ENCODE data around the gene TMEM256. TPM values are rescaled to one million over a fixed set of nuclear protein-coding genes. Genes with fewer than 3 reads are reported as not detected.

Gene TMEM256
- total and polyA plus RNA-seq, 5 experiments from 2014 or later = 45.4 to 96.5 (median 62.6) TPM

GRCh38 chr17:7427549-7427948, 23.7 kb upstream of the TMEM256 start:
- H3K36me3 Mint-ChIP-seq = no peaks in the 10 kb centered on the region
- H3K9me3 Mint-ChIP-seq = no peaks in the 10 kb centered on the region
- DNase-seq = no peak
- H3K27ac Mint-ChIP-seq = peak overlapping the region in 1 of 10 donors; percentile 75
- H3K4me1 Mint-ChIP-seq = peaks cover 0 to 1% (median 0%) of the 10 kb centered on the region in 4 donors
- POLR2A ChIA-PET = interaction anchor here (1.0 to 1.4 kb wide), 2 partner anchors 56 to 133 kb away, joined by 3 to 4 read pairs; partner anchors contain the start of gene POLR2A
- no peak overlapping the region for H3K4me3 Mint-ChIP-seq
- no peaks in the 10 kb centered on the region for H3K27me3 Mint-ChIP-seq
- no peak for ATAC-seq

GRCh38 chr17:7426896-7427489, 23.1 kb upstream of the TMEM256 start:
- H3K36me3 Mint-ChIP-seq = no peaks in the 10 kb centered on the region
- POLR2A ChIA-PET = interaction anchor here (0.6 to 1.4 kb wide), 3 partner anchors 57 to 134 kb away, joined by 3 to 4 read pairs (median 3); partner anchors contain the start of genes POLR2A and TMEM95
- peaks cover 0 to 1% (median 0%) of the 10 kb centered on the region in 4 donors for H3K4me1 Mint-ChIP-seq
- ATAC-seq = no peak
- H3K27ac Mint-ChIP-seq = no peak overlapping the region
- no peak for DNase-seq
- no peak overlapping the region for H3K4me3 Mint-ChIP-seq
- no peaks in the 10 kb centered on the region for H3K9me3 Mint-ChIP-seq
- H3K27me3 Mint-ChIP-seq = no peaks in the 10 kb centered on the region

DNA sequence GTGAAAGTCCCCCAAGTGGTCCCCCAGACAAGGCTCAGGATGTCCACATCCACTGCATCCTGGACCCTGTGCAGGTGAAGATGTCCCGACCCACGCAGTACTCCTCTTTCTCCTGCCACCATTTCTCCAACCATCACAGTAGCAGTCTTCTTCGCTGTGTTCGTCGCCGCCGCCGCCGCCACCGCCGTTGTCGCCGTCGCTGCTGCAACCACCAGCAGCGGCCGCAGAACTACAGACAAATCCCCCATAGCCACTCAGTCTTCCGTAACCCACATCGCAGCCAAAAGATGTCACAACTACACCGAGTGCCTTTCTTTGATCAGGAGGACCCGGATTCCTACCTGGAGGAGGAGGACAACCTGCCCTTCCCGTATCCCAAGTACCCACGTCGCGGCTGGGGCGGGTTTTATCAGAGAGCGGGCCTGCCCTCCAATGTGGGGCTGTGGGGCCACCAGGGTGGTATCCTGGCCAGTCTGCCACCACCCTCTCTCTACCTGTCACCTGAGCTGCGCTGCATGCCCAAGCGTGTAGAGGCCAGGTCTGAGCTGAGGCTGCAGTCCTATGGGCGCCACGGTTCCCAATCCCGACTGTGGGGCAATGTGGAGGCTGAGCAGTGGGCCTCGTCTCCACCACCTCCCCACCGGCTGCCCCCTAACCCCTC, 22.4 kb upstream of the TMEM256 start:
- no peaks in the 10 kb centered on the region for H3K36me3 Mint-ChIP-seq
- POLR2A ChIA-PET = interaction anchor here (1.0 to 1.4 kb wide), 2 partner anchors 57 to 135 kb away, joined by 3 to 4 read pairs; partner anchors contain the start of gene POLR2A
- no peaks in the 10 kb centered on the region for H3K9me3 Mint-ChIP-seq
- no peak overlapping the region for H3K4me3 Mint-ChIP-seq
- no peaks in the 10 kb centered on the region for H3K27me3 Mint-ChIP-seq
- H3K27ac Mint-ChIP-seq = no peak overlapping the region
- ATAC-seq (no peak), DNase-seq (no peak)
- peaks cover 0 to 1% (median 0%) of the 10 kb centered on the region in 4 donors for H3K4me1 Mint-ChIP-seq

GRCh38 chr17:7425756-7426155, 21.9 kb upstream of the TMEM256 start:
- H3K27me3 Mint-ChIP-seq = no peaks in the 10 kb centered on the region
- POLR2A ChIA-PET = interaction anchor here (0.8 kb wide), 1 partner anchor 44 kb away, joined by 4 read pairs; no protein-coding TSS in a partner anchor
- no peaks in the 10 kb centered on the region for H3K9me3 Mint-ChIP-seq
- H3K4me3 Mint-ChIP-seq = no peak overlapping the region
- ATAC-seq (no peak), DNase-seq (no peak)
- peaks cover 0 to 1% (median 0%) of the 10 kb centered on the region in 4 donors for H3K4me1 Mint-ChIP-seq
- H3K36me3 Mint-ChIP-seq = no peaks in the 10 kb centered on the region
- no peak overlapping the region for H3K27ac Mint-ChIP-seq

GRCh38 chr17:7425316-7425715, 21.4 kb upstream of the TMEM256 start, which contains the start of gene SPEM2:
SPEM2 (plus strand) TSS chr17:7425616; CDS start chr17:7425689, 73 bp downstream.
- H3K9me3 Mint-ChIP-seq = no peaks in the 10 kb centered on the region
- POLR2A ChIA-PET = interaction anchor here (0.8 kb wide), 1 partner anchor 44 kb away, joined by 4 read pairs; no protein-coding TSS in a partner anchor
- ATAC-seq = no peak
- no peaks in the 10 kb centered on the region for H3K27me3 Mint-ChIP-seq
- no peaks in the 10 kb centered on the region for H3K36me3 Mint-ChIP-seq
- peak within 1 kb of the TSS in 1 of 10 donors; percentile 62 for H3K27ac Mint-ChIP-seq
- no peak within 1 kb of the TSS for H3K4me3 Mint-ChIP-seq
- peaks cover 0 to 1% (median 0%) of the 10 kb centered on the region in 4 donors for H3K4me1 Mint-ChIP-seq
- DNase-seq = no peak

DNA sequence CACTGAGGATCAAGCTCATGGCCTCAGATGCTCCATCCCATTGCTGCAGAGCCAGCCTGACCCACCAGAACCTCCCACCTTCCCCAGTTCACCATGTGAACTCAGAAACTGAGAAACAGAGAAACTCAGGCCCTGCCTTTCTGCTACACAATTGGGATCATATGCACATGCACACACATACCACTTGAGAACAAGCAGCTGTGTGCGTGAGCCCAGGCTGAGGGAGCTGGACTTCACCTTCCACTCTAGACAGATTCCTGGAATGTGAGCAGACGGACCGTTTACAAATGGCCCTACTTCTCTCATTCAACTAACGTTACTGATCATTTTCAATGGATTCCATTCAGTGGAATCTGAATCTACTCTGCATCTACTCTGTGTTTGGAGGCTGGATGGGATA, 19.8 kb upstream of the TMEM256 start:
- no peak overlapping the region for H3K4me3 Mint-ChIP-seq

GRCh38 chr17:7421186-7421585, 17.3 kb upstream of the TMEM256 start:
- Mint-ChIP-seq H3K9me3 (no peaks in the 10 kb centered on the region), H3K27me3 (no peaks in the 10 kb centered on the region), H3K4me3 (peak overlapping the region in 1 of 10 donors; percentile 10), H3K36me3 (no peaks in the 10 kb centered on the region), H3K4me1 (peaks cover 0 to 5% (median 0%) of the 10 kb centered on the region in 4 donors), H3K27ac (no peak overlapping the region)
- no peak for DNase-seq
- POLR2A ChIA-PET = interaction anchor here (0.6 kb wide), 1 partner anchor 102 kb away, joined by 5 read pairs; no protein-coding TSS in a partner anchor
- ATAC-seq = no peak

More for the DNA sequence above, 19.8 kb upstream of the TMEM256 start:
- POLR2A ChIA-PET = interaction anchor here (0.9 to 1.2 kb wide), 2 partner anchors 11 to 20 kb away, joined by 4 to 5 read pairs; partner anchors contain the start of gene TMEM256
- DNase-seq = no peak
- H3K36me3 Mint-ChIP-seq = no peaks in the 10 kb centered on the region
- no peak overlapping the region for H3K27ac Mint-ChIP-seq
- ATAC-seq = no peak
- no peaks in the 10 kb centered on the region for H3K27me3 Mint-ChIP-seq
- no peaks in the 10 kb centered on the region for H3K4me1 Mint-ChIP-seq
- no peaks in the 10 kb centered on the region for H3K9me3 Mint-ChIP-seq

DNA sequence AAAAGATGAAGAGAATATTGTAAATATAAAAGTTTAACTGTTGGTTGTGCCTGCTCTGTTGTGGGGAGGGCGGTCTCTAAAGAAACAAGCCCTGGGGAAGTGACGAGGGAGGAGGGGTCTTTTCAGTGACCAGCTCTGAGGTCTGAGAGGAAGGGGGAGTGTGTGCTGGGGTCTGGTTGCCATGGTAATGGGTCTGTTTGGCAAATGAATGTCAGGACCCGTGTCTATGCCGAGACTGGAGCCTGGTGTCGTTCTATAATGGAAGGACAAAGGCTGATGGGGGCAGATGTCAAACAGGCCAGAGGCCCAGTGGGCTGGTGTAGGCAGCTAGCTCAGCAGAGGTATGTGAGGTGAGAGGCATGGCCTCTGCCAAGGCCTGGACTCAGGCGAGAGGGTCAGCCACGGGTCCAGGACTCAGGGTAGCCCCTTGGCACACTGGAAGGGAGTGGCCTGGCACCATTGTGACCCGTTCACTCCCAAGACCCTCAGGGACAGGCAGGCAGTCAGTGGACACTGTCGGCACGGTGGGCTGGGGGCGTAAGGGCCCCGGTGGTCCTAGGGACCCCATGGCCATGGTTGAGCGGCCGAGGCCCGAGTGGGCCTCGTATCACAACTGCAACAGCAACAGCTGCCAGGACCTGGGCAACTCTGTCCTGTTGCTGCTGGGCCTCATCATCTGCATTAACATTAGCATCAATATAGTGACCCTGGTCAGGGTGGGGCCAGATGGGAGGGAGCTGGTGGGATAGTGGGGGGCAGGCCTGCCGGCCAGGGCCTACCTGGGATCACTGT, 16.1 kb upstream of the TMEM256 start, which contains the start of gene SPEM1:
SPEM1 (plus strand) TSS at position 506 of the 792 bp plus-strand sequence; CDS start at position 567, 61 bp downstream.
- Mint-ChIP-seq H3K9me3 (no peaks in the 10 kb centered on the region), H3K27me3 (no peaks in the 10 kb centered on the region), H3K4me3 (peak within 1 kb of the TSS in 1 of 10 donors; percentile 10), H3K4me1 (peaks cover 0 to 5% (median 0%) of the 10 kb centered on the region in 4 donors), H3K36me3 (no peaks in the 10 kb centered on the region), H3K27ac (no peak within 1 kb of the TSS)
- no peak for ATAC-seq
- no peak for DNase-seq
- POLR2A ChIA-PET = interaction anchor here (0.6 to 0.7 kb wide), 2 partner anchors 35 to 271 kb away, joined by 3 read pairs; no protein-coding TSS in a partner anchor

DNA sequence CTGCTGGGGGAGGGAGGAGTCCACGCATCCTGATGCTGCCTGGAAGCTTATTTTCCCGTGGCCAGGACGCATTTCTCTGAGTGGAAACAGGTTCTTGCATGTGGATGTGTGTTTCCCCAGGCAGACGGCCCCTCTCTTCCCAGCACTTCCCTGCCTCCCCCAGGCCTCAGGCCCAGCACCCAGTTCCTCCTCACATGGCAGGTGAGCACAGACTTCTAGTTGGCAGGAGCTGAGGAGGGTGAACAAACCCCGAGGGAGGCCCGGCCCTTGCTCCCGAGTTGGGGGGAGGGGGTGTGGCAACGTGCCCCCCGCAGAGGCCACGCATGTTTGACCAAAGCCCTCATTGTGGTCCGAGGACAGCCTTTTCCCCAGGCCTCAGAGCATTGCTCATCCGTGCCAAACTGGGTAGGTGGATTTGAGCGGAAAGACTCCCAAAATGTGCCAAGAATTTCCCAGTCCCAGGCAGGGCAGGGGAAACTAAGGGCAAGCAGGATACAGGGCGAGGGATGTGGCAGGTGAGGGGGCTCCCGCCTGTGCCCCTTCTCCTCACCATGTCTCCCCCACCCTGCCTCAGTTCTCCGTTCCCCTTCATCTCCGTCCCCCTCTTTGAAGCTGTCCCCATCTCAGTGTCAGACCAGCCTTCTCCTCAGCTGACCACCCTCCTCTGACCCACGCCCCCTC, 14.7 kb upstream of the TMEM256 start:
- DNase-seq = no peak
- H3K36me3 Mint-ChIP-seq = no peaks in the 10 kb centered on the region
- no peak overlapping the region for H3K4me3 Mint-ChIP-seq
- ATAC-seq = no peak
- POLR2A ChIA-PET = interaction anchor here (0.6 kb wide), 2 partner anchors 19 to 56 kb away, joined by 4 read pairs; no protein-coding TSS in a partner anchor
- H3K4me1 Mint-ChIP-seq = peaks cover 0 to 5% (median 0%) of the 10 kb centered on the region in 4 donors
- H3K9me3 Mint-ChIP-seq = no peaks in the 10 kb centered on the region
- H3K27ac Mint-ChIP-seq = no peak overlapping the region
- H3K27me3 Mint-ChIP-seq = no peaks in the 10 kb centered on the region

DNA sequence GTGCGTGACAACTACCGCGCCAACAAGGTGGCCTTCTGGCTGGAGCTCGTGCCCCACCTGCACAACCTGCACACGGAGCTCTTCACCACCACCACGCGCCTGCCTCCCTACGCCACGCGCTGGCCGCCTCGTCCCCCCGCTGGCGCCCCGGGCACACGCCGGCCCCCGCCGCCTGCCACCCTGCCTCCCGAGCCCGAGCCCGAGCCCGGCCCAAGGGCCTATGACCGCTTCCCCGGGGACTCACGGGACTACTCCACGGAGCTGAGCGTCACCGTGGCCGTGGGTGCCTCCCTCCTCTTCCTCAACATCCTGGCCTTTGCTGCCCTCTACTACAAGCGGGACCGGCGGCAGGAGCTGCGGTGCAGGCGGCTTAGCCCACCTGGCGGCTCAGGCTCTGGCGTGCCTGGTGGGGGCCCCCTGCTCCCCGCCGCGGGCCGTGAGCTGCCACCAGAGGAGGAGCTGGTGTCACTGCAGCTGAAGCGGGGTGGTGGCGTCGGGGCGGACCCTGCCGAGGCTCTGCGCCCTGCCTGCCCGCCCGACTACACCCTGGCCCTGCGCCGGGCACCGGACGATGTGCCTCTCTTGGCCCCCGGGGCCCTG, 13.3 kb upstream of the TMEM256 start:
- no peak overlapping the region for H3K4me3 Mint-ChIP-seq
- DNase-seq = no peak

DNA sequence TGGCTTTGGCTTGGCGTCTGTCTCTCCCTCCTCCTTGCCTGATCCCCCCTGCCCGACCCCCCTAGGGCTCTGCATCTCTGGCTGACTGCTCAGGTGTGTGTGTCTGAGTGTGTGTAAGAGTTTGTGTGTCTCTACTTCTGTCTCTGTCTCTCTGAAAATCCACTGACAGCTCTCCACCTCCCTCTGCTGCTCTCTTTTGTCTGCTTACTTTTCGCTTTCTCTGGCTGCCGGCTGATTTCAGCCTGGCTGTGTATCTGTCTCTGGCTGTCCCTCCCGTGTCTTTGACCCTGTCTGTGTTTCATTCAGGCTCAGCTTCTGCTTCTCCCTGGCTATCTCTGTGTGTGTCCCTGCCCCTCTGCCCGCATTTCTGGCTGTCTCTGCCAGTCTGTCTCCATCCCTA, 12.4 kb upstream of the TMEM256 start:
- Mint-ChIP-seq H3K9me3 (no peaks in the 10 kb centered on the region), H3K27me3 (no peaks in the 10 kb centered on the region), H3K4me3 (no peak overlapping the region), H3K36me3 (no peaks in the 10 kb centered on the region), H3K27ac (peak overlapping the region in 2 of 10 donors; percentile 77 to 92), H3K4me1 (peaks cover 0 to 5% (median 0%) of the 10 kb centered on the region in 4 donors)
- DNase-seq (no peak), ATAC-seq (no peak)
- POLR2A ChIA-PET = interaction anchor here (1.2 kb wide), 1 partner anchor 60 kb away, joined by 4 read pairs; no protein-coding TSS in a partner anchor

More for the DNA sequence above, 13.3 kb upstream of the TMEM256 start:
- Mint-ChIP-seq H3K36me3 (no peaks in the 10 kb centered on the region), H3K27me3 (no peaks in the 10 kb centered on the region), H3K9me3 (no peaks in the 10 kb centered on the region), H3K27ac (peak overlapping the region in 2 of 10 donors; percentile 77 to 92), H3K4me1 (peaks cover 0 to 5% (median 0%) of the 10 kb centered on the region in 4 donors)
- POLR2A ChIA-PET = interaction anchor here (1.2 kb wide), 1 partner anchor 61 kb away, joined by 4 read pairs; no protein-coding TSS in a partner anchor
- ATAC-seq = no peak

All from naive thymus-derived CD8-positive, alpha-beta T cell (primary cell).